WERI-Rb-1 (cell line): ENCODE measurements around the gene PGAP2.

Experiments
- DNase-seq: peaks from one replicate; pipeline ENCODE4 v3.0.0-alpha.2; 2020
- H3K27ac ChIP-seq: fragments of 250-450 bp; sonication (Bioruptor Pico); 2 replicates; pipeline ENCODE4 v1.5.1; 2020; ENCODE audit warnings: mild to moderate bottlenecking, moderate library complexity
- H3K27me3 ChIP-seq: fragments of 250-450 bp; sonication (Bioruptor Pico); 2 replicates; pipeline ENCODE4 v1.5.1; 2021; ENCODE audit warnings: mild to moderate bottlenecking, low read depth, moderate library complexity; ENCODE audit not compliant: insufficient read depth, severe bottlenecking
- H3K36me3 ChIP-seq: fragments of 250-450 bp; sonication (Bioruptor Pico); 2 replicates; pipeline ENCODE4 v1.5.1; 2020; ENCODE audit warnings: mild to moderate bottlenecking, moderate library complexity
- H3K4me3 ChIP-seq: 2 replicates; pipeline ENCODE4 v1.5.1; 2011; ENCODE audit warnings: low read depth, mild to moderate bottlenecking, control low read depth, low read length
- H3K9me3 ChIP-seq: fragments of 250-450 bp; sonication (Bioruptor Pico); 2 replicates; pipeline ENCODE4 v1.5.1; 2021; ENCODE audit warnings: mild to moderate bottlenecking, moderate library complexity; ENCODE audit not compliant: severe bottlenecking
- TF ChIP-seq, protein P1 (sequence below): IDR thresholded peaks from 2 replicates; pipeline ENCODE4 v1.5.1; 2011; ENCODE audit warnings: low read depth, mild to moderate bottlenecking, control low read depth, inconsistent platforms, low read length

PGAP2 gene

DNA sequence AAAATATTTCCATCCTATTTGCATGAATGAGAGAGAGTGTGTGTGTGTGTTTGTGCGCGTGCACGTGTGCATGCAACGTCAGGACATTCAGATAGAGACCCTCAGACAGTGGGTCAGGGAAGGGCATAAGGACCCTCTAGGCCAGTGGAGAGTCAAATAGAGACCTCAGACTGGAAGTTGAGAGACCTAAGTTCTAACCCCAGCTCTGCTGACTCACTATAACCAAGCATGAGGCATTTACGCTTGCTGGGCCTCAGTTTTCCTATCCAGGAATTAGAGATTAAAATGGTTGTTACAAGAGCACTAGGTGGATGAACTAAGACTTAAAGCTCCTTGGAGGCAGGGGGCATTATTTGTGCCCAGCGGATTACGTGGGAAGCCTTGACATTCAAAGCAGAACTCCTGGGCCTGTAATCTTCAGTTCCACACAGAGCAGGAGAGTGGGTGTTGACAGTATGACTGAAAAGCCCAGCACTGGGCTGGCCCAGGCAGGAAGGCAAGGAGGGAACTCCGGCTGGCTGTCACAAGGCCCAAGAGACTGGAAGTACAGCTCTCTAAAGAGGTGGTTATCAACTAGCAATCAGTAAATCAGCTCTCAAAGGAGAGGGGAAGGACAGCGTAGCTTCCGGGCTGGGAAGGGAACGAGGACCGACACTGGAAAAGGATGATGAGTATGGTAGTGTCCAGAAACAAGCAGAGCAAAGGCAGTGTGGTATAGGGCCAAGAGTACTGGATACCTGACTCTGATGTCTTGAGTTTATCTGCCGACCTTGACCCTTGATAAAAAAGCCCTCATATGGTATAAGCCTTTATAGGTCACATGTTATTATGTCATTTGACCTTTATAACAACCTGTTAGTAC is 23.2 kb downstream of the PGAP2 start:
- no peak overlapping the region for H3K27ac ChIP-seq
- DNase-seq = no peak
- no peak overlapping the region for H3K4me3 ChIP-seq
- TF ChIP-seq, protein P1, sequence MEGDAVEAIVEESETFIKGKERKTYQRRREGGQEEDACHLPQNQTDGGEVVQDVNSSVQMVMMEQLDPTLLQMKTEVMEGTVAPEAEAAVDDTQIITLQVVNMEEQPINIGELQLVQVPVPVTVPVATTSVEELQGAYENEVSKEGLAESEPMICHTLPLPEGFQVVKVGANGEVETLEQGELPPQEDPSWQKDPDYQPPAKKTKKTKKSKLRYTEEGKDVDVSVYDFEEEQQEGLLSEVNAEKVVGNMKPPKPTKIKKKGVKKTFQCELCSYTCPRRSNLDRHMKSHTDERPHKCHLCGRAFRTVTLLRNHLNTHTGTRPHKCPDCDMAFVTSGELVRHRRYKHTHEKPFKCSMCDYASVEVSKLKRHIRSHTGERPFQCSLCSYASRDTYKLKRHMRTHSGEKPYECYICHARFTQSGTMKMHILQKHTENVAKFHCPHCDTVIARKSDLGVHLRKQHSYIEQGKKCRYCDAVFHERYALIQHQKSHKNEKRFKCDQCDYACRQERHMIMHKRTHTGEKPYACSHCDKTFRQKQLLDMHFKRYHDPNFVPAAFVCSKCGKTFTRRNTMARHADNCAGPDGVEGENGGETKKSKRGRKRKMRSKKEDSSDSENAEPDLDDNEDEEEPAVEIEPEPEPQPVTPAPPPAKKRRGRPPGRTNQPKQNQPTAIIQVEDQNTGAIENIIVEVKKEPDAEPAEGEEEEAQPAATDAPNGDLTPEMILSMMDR = no peak
- no peaks in the 10 kb centered on the region for H3K9me3 ChIP-seq
- no peaks in the 10 kb centered on the region for H3K27me3 ChIP-seq
- H3K36me3 ChIP-seq = peaks cover 26% of the 10 kb centered on the region

DNA sequence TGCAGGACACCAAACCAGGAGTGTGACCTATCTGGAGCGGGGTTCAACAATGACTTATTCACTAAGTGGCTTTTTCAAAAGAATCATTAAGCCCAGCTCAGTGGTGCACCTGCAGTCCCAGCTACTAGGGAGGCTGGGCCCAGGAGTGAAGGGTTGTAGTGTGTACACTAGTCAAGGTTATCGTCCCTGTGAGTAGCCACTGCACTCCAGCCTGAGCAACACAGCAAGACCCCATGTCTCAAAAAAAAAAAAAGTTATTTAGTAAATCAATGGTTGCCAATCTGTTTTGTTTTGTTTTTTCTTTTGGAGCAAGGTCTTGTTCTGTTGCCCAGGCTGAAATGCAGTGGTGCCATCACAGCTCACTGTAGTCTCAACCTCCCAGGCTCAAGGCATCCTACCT is 24.5 kb downstream of the PGAP2 start:
- Histone ChIP-seq H3K36me3 (peaks cover 14% of the 10 kb centered on the region), H3K4me3 (no peak overlapping the region), H3K27me3 (no peaks in the 10 kb centered on the region), H3K27ac (no peak overlapping the region), H3K9me3 (no peaks in the 10 kb centered on the region)
- TF ChIP-seq, protein P1 = no peak
- no peak for DNase-seq

DNA sequence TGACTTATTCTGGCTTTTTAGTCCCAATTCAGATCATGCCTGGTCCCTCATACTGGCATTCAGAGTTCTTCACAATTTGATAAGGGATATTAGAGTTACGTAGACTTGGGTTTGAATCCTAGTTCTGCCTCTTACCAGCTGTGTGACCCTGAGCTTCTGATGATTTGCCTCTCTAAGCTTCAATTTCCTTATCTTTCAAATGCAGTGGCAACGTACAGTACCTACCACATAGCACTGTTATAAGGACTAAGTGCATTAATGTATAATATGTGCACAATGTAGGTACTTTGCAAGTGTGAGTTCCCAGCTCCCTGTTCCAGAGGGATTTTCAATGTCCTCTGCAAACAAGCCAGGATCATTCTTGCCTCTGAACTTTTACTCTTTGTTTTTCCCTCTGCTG is 25.1 kb downstream of the PGAP2 start:
- H3K27me3 ChIP-seq = no peaks in the 10 kb centered on the region
- H3K9me3 ChIP-seq = no peaks in the 10 kb centered on the region
- no peak overlapping the region for H3K4me3 ChIP-seq
- peaks cover 15% of the 10 kb centered on the region for H3K36me3 ChIP-seq
- TF ChIP-seq, protein P1 = no peak
- DNase-seq = no peak
- H3K27ac ChIP-seq = no peak overlapping the region

DNA sequence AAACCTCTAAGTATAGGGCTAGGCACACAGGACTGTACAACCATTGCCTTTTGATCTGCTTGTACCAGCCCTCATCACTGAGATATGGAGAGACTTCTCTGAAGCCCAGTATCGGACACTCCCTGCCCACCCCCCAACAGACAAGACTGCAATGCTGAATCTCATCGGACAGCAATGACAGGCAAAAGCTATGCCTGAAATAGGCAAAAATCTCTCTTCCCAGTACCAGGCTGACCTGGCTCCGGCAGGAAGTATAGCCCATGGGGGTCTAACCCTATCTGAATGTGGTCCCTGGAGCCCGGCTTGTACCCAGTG is 25.9 kb downstream of the PGAP2 start:
- TF ChIP-seq, protein P1 = no peak
- Histone ChIP-seq H3K4me3 (no peak overlapping the region), H3K27ac (no peak overlapping the region), H3K27me3 (no peaks in the 10 kb centered on the region), H3K9me3 (no peaks in the 10 kb centered on the region), H3K36me3 (peaks cover 18% of the 10 kb centered on the region)
- no peak for DNase-seq

DNA sequence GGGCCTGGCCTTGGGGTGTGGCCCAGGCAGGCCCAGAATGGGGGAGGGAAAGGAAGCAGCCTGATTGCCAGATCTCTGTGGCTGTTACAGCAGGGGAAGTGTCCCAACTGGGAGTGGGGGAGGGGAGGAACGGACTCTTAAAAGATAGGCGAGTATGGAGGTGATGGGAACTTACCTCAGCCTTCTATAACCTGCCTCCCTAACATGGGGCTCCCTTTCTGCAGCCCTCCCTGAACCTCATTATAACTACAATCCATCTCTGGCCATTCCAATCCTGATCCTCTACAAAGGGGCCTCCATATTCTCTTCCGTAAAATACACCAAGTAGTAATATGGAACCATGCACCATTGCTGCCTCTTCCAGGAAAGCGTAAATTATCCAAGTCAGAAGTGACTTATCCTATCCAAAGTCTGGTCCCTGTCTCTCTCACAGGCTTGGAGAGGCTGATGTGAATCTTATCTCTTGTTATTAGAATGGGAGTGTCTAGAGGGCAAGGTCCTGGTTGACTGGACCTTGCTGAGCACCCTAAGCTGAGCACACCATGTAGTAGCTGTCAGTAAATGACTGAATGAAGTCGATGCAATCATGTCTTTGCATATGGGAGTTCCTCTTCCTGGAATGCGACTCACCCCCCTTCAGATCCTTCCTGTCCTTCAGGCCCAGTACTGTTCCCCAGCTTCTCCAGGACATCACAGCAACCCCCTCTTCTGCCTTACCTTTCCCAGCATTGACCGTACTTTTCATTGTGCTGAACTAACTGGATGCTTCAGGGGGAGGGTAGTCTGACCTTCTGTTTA is 26.5 kb downstream of the PGAP2 start:
- no peak for DNase-seq
- no peaks in the 10 kb centered on the region for H3K9me3 ChIP-seq
- H3K4me3 ChIP-seq = no peak overlapping the region
- TF ChIP-seq, protein P1 = no peak
- no peaks in the 10 kb centered on the region for H3K27me3 ChIP-seq
- peaks cover 15% of the 10 kb centered on the region for H3K36me3 ChIP-seq
- H3K27ac ChIP-seq = no peak overlapping the region
